GM12878 (cell line): ENCODE data around the gene LRRC8D. TPM values are rescaled to one million over a fixed set of nuclear protein-coding genes. Genes with fewer than 3 reads are reported as not detected.

Source experiments
- ASH2L ChIP-seq: fragments of 300-600, 200-600 bp; sonication (generic); IDR thresholded peaks from 2 replicates; pipeline ENCODE4 v1.6.1; 2017; ENCODE audit warnings: low read depth, mild to moderate bottlenecking, borderline replicate concordance
- BCL11A ChIP-seq: IDR thresholded peaks from 2 replicates; pipeline ENCODE4 v1.6.1; 2011; ENCODE audit warnings: low read depth, low read length
- CBX5 ChIP-seq: sonication (generic); IDR thresholded peaks from 2 replicates; pipeline ENCODE4 v1.6.1; 2016; ENCODE audit warnings: low read depth, moderate library complexity, mild to moderate bottlenecking, inconsistent platforms
- CEBPB ChIP-seq, 2 experiments: fragments of 150-350 bp in 1 of 2; IDR thresholded peaks; 2 replicates each; pipeline ENCODE4 v1.6.1; 2012 to 2014; ENCODE audit warnings: low read depth in 2 of 2, low read length in 2 of 2, borderline replicate concordance in 1 of 2, inconsistent platforms in 1 of 2
- DPF2 ChIP-seq: fragments of 450-650 bp; IDR thresholded peaks from 2 replicates; pipeline ENCODE4 v1.6.1; 2017; ENCODE audit warnings: mild to moderate bottlenecking
- EGR1 ChIP-seq, 2 experiments: IDR thresholded peaks; 1 replicate in 1 of 2; 2 replicates in 1 of 2; pipeline ENCODE4 v1.6.1; 2011 to 2012; ENCODE audit warnings: low read depth in 2 of 2, low read length in 2 of 2, borderline replicate concordance in 1 of 2, mild to moderate bottlenecking in 1 of 2, moderate library complexity in 1 of 2
- EP300 ChIP-seq, 2 experiments: fragments of 150-350 bp in 1 of 2; IDR thresholded peaks; 2 replicates each; pipeline ENCODE4 v1.6.1; 2011 to 2012; ENCODE audit warnings: low read depth in 2 of 2, low read length in 2 of 2, borderline replicate concordance in 1 of 2, improper control_type of control experiment in 1 of 2, inconsistent platforms in 1 of 2; ENCODE audit not compliant: control insufficient read depth in 1 of 2
- GATAD2B ChIP-seq: fragments of 450-650 bp; conservative IDR thresholded peaks from 2 replicates; pipeline ENCODE4 v1.6.1; 2017; ENCODE audit warnings: low read depth, mild to moderate bottlenecking, moderate library complexity
- IKZF2 ChIP-seq, 2 experiments: fragments of 450-650 bp; IDR thresholded peaks; 2 replicates each; pipeline ENCODE4 v1.6.1; 2017; ENCODE audit warnings: mild to moderate bottlenecking in 2 of 2, moderate library complexity in 2 of 2
- IRF4 ChIP-seq: IDR thresholded peaks from 2 replicates; pipeline ENCODE4 v1.6.1; 2011; ENCODE audit warnings: low read depth, low read length
- JUNB ChIP-seq: IDR thresholded peaks from 2 replicates; pipeline ENCODE4 v1.6.1; 2016; ENCODE audit warnings: antibody characterized with exemption, mild to moderate bottlenecking
- MEF2A ChIP-seq: IDR thresholded peaks from 2 replicates; pipeline ENCODE4 v1.6.1; 2011; ENCODE audit warnings: low read depth, mild to moderate bottlenecking, low read length, moderate library complexity; ENCODE audit not compliant: insufficient read depth
- RAD21 ChIP-seq: IDR thresholded peaks from 2 replicates; pipeline ENCODE4 v1.6.1; 2011; ENCODE audit warnings: mild to moderate bottlenecking, low read depth, low read length, moderate library complexity; ENCODE audit not compliant: insufficient read depth
- RAD51 ChIP-seq: fragments of 450-650 bp; IDR thresholded peaks from 2 replicates; pipeline ENCODE4 v1.6.1; 2016; ENCODE audit warnings: moderate library complexity, mild to moderate bottlenecking, inconsistent platforms
- YY1 ChIP-seq: IDR thresholded peaks from 2 replicates; pipeline ENCODE4 v1.6.1; 2011; ENCODE audit warnings: low read depth, mild to moderate bottlenecking, low read length
- ZNF217 ChIP-seq: fragments of 450-650 bp; IDR thresholded peaks from 2 replicates; pipeline ENCODE4 v1.6.1; 2017; ENCODE audit warnings: antibody characterized with exemption, mild to moderate bottlenecking
- ZNF24 ChIP-seq: fragments of 450-650 bp; IDR thresholded peaks from 2 replicates; pipeline ENCODE4 v1.6.1; 2017; ENCODE audit warnings: antibody characterized with exemption, mild to moderate bottlenecking
- polyA plus RNA-seq, 11 experiments: library from polyadenylated mRNA; depleted of rRNA in 4 of 11; unstranded in 6 of 11; stranded (reverse) in 5 of 11; fragments of >200 nt; fragmentation: Nextera tagmentation in 4 of 11; fragmentation: Illumina TruSeq in 1 of 11; extraction: Ambion mirVana in 4 of 11; extraction: Trizol in 1 of 11; gene quantifications; 1 replicate in 1 of 11; 2 replicates in 10 of 11; pipeline versions ENCODE4 v1.2.1 to v1.2.3, GENCODE V29; 2011 to 2016; ENCODE audit warnings: inconsistent platforms in 2 of 11, missing spikeins in 2 of 11, low read depth in 1 of 11
- total RNA-seq, 4 experiments: library from RNA; depleted of rRNA in 3 of 4; stranded (reverse); fragments of >200 nt in 3 of 4; fragmentation: Illumina TruSeq in 1 of 4; extraction: Trizol in 1 of 4; gene quantifications; 2 replicates each; pipeline versions ENCODE4 v1.2.1 to v1.2.3, GENCODE V29; 2013 to 2021
- TF ChIP-seq, protein P1 (sequence below): fragments of 450-650 bp; IDR thresholded peaks from 2 replicates; pipeline ENCODE4 v1.6.1; 2017; ENCODE audit warnings: low read depth, mild to moderate bottlenecking, moderate library complexity
- TF ChIP-seq, protein P2 (sequence below): fragments of 450-650 bp; IDR thresholded peaks from 2 replicates; pipeline ENCODE4 v1.6.1; 2017; ENCODE audit warnings: mild to moderate bottlenecking, moderate library complexity
- TF ChIP-seq, protein P3 (sequence below): IDR thresholded peaks from 2 replicates; pipeline ENCODE4 v1.6.1; 2011; ENCODE audit warnings: low read depth, low read length, improper control_type of control experiment, borderline replicate concordance
- TF ChIP-seq, protein P4 (sequence below): IDR thresholded peaks from 2 replicates; pipeline ENCODE4 v1.6.1; 2012; ENCODE audit warnings: low read length, inconsistent platforms
- TF ChIP-seq, protein P5 (sequence below): IDR thresholded peaks from 2 replicates; pipeline ENCODE4 v1.6.1; 2012; ENCODE audit warnings: low read depth, low read length, improper control_type of control experiment

LRRC8D gene
- total and polyA plus RNA-seq, 10 of the 15 experiments (the other 5 are each of a cell fraction or from before 2014, with no cell fraction given): 5.6 to 44.1 (median 26.8) TPM

DNA sequence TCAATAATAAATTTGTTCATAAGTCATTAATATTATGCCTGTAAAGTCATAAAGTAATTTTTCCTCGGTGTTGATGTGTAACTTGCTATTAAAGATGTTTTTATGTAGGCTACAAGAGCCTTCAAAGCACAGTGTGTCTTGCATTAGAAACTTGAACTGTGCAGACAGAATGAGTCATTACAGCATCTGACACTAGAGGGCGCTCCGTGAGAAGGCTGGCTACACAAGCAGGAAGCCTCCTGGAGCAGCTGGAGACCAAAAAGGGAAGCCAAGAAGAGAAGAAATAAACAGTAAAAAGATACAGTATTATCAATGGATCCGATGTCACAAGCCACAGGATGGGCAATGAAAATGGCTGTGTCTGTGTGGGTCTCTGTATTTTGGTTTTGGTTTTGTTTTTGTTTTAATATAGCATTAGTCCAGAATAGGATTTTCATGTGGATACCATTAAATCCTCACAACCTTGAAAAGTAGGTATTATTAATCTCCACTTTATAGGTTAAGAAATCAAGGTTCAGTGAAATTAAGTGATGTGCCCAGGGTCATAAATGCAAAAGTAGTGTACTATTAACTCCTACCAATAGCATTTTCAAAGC is 16.1 kb upstream of the LRRC8D start (continued):
- TF ChIP-seq, protein P1, sequence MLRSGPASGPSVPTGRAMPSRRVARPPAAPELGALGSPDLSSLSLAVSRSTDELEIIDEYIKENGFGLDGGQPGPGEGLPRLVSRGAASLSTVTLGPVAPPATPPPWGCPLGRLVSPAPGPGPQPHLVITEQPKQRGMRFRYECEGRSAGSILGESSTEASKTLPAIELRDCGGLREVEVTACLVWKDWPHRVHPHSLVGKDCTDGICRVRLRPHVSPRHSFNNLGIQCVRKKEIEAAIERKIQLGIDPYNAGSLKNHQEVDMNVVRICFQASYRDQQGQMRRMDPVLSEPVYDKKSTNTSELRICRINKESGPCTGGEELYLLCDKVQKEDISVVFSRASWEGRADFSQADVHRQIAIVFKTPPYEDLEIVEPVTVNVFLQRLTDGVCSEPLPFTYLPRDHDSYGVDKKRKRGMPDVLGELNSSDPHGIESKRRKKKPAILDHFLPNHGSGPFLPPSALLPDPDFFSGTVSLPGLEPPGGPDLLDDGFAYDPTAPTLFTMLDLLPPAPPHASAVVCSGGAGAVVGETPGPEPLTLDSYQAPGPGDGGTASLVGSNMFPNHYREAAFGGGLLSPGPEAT: no peak
- TF ChIP-seq BCL11A: no peak
- TF ChIP-seq, protein P2, sequence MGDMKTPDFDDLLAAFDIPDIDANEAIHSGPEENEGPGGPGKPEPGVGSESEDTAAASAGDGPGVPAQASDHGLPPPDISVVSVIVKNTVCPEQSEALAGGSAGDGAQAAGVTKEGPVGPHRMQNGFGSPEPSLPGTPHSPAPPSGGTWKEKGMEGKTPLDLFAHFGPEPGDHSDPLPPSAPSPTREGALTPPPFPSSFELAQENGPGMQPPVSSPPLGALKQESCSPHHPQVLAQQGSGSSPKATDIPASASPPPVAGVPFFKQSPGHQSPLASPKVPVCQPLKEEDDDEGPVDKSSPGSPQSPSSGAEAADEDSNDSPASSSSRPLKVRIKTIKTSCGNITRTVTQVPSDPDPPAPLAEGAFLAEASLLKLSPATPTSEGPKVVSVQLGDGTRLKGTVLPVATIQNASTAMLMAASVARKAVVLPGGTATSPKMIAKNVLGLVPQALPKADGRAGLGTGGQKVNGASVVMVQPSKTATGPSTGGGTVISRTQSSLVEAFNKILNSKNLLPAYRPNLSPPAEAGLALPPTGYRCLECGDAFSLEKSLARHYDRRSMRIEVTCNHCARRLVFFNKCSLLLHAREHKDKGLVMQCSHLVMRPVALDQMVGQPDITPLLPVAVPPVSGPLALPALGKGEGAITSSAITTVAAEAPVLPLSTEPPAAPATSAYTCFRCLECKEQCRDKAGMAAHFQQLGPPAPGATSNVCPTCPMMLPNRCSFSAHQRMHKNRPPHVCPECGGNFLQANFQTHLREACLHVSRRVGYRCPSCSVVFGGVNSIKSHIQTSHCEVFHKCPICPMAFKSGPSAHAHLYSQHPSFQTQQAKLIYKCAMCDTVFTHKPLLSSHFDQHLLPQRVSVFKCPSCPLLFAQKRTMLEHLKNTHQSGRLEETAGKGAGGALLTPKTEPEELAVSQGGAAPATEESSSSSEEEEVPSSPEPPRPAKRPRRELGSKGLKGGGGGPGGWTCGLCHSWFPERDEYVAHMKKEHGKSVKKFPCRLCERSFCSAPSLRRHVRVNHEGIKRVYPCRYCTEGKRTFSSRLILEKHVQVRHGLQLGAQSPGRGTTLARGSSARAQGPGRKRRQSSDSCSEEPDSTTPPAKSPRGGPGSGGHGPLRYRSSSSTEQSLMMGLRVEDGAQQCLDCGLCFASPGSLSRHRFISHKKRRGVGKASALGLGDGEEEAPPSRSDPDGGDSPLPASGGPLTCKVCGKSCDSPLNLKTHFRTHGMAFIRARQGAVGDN: no peak
- TF ChIP-seq, protein P3, sequence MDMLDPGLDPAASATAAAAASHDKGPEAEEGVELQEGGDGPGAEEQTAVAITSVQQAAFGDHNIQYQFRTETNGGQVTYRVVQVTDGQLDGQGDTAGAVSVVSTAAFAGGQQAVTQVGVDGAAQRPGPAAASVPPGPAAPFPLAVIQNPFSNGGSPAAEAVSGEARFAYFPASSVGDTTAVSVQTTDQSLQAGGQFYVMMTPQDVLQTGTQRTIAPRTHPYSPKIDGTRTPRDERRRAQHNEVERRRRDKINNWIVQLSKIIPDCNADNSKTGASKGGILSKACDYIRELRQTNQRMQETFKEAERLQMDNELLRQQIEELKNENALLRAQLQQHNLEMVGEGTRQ: no peak
- TF ChIP-seq CEBPB (IDR thresholded peaks at IDR 0.05; ENCODE audit: borderline replicate concordance in 1 of 2, low read depth in 2 of 2, low read length in 2 of 2): no peak
- no peak for TF ChIP-seq RAD51
- TF ChIP-seq ZNF217: no peak
- TF ChIP-seq IKZF2 (IDR thresholded peaks at IDR 0.05): peak in 1 of 2 experiments; percentile 35; a peak in 2 of 4 replicates
- no peak for TF ChIP-seq EP300 (IDR thresholded peaks at IDR 0.05; ENCODE audit: borderline replicate concordance in 1 of 2, control insufficient read depth in 1 of 2, low read depth in 2 of 2, low read length in 2 of 2)
- TF ChIP-seq EGR1 (IDR thresholded peaks at IDR 0.05; ENCODE audit: borderline replicate concordance in 1 of 2, low read depth in 2 of 2, low read length in 2 of 2): no peak
- no peak for TF ChIP-seq ASH2L
- TF ChIP-seq YY1: peak; percentile 81
- TF ChIP-seq ZNF24: no peak
- no peak for TF ChIP-seq DPF2
- TF ChIP-seq IRF4: peak; percentile 8; the same call in 1 of the 2 replicates
- TF ChIP-seq GATAD2B: no peak
- TF ChIP-seq RAD21: peak; percentile 99
- TF ChIP-seq, protein P4, sequence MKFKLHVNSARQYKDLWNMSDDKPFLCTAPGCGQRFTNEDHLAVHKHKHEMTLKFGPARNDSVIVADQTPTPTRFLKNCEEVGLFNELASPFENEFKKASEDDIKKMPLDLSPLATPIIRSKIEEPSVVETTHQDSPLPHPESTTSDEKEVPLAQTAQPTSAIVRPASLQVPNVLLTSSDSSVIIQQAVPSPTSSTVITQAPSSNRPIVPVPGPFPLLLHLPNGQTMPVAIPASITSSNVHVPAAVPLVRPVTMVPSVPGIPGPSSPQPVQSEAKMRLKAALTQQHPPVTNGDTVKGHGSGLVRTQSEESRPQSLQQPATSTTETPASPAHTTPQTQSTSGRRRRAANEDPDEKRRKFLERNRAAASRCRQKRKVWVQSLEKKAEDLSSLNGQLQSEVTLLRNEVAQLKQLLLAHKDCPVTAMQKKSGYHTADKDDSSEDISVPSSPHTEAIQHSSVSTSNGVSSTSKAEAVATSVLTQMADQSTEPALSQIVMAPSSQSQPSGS: no peak
- TF ChIP-seq CBX5: no peak
- TF ChIP-seq, protein P5, sequence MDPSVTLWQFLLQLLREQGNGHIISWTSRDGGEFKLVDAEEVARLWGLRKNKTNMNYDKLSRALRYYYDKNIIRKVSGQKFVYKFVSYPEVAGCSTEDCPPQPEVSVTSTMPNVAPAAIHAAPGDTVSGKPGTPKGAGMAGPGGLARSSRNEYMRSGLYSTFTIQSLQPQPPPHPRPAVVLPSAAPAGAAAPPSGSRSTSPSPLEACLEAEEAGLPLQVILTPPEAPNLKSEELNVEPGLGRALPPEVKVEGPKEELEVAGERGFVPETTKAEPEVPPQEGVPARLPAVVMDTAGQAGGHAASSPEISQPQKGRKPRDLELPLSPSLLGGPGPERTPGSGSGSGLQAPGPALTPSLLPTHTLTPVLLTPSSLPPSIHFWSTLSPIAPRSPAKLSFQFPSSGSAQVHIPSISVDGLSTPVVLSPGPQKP: no peak
- no peak for TF ChIP-seq MEF2A
- TF ChIP-seq JUNB: peak; percentile 41
